GM11168 (cell line): ENCODE data around the gene PDE11A.

ENCODE experiments used
- in situ Hi-C: fragments of 300-500 bp; cut with MboI; formaldehyde crosslinking; loops from one replicate; pipeline ENCODE4 v1.12.0; 2022; ENCODE audit warnings: low sequenced_read_pairs; ENCODE audit not compliant: unreplicated experiment

PDE11A gene

DNA sequence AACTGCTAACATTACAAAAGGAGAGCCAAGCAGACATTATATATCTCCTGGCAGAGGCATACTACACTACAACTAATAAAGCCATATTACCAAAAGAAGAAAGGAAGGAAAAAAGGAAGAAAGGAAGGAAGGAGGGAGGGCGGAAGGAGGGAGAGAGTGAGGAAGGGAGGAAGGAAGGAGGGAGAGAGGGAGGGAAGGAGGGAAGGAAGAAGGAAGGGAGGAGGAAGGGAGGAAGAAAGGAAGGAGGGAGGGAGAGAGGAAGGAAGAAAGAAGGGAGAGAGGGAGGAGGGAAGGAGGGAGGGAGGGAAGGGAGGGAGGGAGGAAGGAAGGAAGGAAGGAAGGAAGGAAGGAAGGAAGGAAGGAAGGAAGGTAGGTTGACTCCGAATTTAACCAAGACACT lies 133.4 kb downstream of the PDE11A start:
- in situ Hi-C loops: no loop called here

DNA sequence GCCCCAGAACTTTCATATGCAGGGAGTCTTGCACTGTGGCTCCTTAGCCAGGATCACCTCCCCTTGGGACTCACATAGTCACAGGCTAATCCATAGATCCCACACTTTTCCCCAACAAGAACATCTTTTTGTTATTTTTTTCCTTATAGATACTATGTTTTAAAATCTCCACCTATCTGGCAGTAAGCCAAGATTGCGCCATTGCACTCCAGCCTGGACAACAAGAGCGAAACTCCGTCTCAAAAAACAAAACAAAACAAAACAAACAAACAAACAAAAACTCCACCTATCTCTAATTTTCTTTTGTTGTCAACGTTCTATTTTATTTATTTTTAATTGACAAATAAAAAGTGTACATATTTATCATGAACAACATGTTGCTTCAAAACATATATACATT lies 141.7 kb downstream of the PDE11A start:
- in situ Hi-C loops: no loop called here

DNA sequence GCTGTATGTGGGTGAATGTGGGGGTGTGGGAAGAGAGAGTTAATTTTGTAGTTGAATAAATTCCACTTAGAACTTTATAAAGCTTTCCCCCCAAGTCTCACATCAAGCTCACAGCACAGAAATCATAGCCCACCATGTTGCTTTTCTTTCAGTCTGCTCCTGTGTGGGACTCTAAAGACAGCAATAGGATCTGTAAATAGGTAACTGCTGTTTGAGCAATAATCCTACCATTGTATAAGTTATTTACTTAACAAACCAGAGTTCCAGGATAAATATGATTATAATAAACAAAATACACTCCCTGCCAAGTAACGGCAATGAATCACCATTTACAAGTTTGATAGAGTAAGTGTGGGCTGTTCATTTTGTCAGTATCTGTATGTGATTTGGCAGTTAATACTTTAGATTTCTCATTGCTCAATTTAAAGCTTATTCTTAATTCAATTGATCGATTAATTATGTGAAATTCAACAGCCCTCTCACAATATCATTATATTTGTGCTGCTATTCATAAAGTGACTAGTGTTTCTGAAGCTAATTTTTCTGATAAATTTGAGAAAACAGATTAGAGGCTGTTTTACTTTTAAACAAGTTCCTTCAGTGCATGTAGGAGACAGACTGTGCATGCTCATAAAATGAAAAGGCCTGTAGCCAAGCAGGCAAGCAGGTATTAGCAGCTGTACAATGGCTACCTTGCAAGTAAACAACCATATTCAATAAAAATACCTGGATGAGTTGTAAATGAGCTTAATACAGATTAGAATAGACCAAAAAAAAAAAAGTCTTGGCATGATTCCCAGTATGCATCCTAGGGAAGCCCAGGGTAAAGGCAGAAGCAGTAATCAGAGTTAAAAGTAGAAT lies 142.7 kb downstream of the PDE11A start:
- in situ Hi-C loops: no loop called here

DNA sequence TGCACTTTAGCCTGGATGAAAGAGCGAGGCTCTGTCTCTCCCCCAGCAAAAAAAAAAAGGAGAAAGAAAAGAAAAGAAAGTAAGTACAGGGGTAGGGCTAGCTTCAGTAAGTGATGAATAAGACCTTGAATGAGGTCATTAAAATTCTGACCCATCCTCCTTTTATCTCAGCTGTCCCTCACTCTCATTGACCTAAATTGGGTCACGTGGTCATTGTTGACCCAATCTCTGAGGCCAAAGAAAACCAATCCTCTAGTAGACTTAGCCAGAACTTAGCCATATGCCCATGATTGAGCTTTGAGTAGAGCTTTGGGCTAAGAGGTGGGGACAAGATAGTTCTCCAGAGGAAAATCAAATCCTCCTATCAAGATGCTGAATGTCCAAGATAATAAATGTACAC lies 149.3 kb downstream of the PDE11A start:
- in situ Hi-C loops: no loop called here

DNA sequence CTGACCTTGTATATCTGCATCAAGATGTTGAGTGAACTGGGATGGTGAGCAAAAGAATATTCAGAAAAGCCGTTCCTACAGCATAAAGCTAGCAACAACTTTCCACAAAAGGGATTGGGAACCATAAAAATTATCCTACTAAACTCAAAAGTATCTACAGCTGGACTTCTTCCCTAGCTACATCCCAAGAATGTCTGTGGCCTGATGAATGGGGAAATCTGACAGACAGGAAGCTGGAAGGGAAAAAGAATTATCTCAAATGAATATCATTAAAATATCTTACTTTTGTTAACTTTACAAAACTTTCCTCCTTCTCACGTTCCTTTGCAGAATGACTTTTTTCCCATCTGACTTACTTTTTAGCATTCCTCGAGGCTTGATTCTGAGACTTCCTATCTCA lies 150.9 kb downstream of the PDE11A start:
- in situ Hi-C loops: no loop called here

DNA sequence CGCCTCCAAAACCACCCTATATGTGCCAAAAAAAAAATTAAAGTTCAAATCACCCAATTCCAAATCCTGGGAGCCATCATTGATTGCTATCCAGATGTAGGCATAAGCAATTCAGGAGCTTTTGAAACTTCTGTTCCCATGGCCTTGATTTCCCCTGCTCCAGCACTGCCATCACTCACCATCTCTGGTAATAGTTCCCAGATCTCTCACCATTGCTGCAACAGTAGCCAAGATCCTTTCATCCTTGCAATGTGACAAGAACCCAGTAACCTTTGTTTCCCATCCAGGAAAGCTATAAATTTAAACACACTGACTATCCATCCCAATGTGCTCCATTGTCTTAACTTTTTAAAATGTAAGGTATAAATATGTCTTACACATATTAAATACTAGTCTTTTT lies 155.4 kb downstream of the PDE11A start:
- in situ Hi-C loops: no loop called here

DNA sequence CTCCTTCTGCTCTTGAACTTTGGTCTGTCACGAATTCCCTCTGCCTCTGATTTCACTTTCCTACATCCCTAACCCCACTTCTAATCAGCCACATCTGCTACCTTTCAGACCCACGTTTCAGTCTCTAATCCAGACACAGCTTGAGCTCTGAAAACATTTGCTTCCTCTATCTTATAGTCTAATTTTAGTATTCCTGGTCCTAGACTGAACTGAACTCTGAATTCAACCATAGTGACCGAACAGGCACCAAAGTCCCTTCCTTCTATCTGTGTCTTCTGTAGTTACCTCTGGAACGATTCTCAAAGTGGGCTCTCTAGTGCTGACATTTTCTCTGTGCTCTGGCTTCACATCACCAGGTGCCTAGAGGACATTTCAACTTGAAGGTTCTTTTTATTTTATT lies 156.2 kb downstream of the PDE11A start:
- in situ Hi-C loops: no loop called here

DNA sequence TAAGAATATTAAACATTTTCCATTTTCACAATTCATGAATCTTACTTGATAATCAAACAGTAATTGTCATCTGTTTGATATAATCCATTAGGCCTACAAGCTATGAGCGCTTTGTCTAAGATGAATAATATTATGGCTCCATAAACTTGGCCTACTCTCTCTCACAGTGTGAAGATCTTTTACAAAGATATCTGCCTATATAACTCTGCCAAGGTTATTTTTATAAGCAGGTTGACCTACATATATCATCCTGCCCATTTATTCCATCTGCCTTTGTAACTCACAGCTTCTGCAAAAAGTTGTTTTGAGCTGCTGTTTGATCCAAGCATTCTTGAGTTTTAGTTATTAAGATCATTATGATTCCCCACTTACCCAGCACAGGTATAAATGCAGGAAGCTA lies 158.3 kb downstream of the PDE11A start:
- in situ Hi-C loops: no loop called here

DNA sequence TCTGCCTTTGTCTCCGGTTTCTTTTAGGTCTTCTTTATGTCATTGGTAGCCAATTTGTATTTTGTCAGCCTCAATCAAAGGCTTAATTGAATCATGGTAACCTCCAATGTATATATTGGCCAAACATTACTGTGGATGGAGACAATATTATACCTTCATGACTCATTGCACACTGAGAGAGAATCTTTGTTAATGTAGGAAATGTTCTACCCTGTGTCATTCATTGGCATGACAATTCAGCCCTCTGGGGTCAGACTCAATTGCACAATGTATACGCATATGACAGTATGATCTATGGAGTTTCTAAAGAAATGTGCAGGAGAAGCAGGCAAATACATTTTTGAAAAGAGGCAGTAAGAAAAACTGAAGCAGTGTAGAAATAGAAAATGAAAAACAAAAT lies 162.6 kb downstream of the PDE11A start:
- in situ Hi-C loops: no loop called here

DNA sequence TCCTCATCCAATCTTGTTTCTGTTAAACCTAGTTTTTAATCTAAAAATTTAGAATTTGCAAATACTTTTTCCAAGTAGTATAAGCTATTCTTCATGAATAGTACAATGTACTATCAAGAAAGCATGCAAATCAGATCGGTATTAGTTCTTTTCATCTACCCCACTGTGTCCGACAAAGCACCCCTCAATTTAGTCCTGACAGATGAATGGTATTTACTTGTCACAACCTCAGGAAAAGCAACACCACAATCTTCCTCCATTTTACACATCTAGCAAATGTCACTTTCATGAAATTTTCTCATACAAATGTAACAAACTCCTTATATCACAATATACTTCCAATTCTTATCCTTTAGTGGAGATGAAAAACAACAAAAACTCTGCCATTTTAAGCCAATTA lies 163.8 kb downstream of the PDE11A start:
- in situ Hi-C loops: no loop called here

DNA sequence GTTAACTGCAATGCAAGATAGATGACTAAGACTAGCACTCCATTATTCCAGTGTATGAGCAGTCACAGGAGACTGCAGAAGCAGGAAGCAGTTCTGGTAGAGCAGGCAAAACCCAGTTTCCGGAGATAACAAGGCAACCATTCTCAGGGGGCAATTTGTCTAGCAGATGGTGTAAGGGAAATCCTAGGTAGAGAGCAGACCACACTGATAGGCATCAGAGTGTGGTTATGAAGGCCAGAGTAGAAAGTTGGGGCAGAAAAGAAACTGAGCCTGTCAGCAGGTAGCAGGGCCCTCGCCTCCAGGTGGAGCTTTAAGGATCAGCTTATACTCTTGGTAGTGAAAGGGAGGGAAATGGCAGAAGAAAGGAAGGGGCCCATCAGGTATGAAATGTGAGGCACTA lies 164.4 kb downstream of the PDE11A start:
- in situ Hi-C loops: no loop called here

DNA sequence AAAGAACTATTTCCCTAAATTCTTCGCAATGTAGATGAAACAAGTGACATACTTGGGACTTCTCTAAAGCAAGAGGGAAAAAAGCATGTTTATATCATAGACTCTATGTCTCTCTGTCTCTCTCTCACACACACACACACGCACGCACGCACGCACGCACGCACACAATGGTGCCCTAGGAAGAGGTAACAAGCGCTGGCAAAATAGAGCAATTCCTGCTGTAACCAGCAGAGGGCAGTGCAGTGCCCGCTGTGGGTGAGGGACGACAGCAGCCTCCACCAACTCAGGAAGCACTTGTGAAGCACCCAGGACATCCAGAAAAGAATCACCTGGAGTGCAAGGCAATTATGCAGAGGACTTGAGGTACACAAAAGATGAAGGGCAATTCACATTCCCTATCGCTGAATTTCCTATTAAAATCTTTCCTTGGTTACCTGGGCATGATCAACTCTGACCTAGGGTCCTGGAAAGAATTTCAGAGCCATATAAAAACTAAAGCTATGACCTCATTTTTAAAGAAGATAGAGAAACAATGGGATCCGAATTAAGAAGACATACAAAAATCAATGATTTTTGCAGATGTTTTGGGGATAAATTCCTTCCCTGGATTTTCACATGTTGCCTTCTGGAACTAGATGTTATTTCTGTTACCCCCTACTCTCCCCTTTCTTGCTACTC lies 166.4 kb downstream of the PDE11A start:
- in situ Hi-C loops: no loop called here

DNA sequence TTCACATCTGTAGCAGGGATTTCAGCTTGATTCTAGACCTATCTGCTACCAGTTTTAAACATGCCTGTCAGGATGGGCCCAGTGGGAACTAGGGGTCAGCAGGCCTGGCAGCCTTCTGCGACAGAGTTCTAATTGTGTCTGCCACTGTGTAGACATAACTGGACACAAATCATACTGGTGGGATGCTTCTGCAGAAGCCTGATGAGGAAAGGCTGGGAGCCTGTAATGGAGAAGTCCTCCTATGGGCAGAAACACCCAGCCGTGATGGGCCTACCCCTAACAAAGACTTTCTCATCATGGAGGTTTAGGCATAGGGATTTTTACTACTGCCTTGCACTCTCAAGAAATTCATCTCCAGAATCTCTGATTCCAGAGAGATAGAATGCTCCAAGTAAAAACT lies 166.9 kb downstream of the PDE11A start:
- in situ Hi-C loops: no loop called here

DNA sequence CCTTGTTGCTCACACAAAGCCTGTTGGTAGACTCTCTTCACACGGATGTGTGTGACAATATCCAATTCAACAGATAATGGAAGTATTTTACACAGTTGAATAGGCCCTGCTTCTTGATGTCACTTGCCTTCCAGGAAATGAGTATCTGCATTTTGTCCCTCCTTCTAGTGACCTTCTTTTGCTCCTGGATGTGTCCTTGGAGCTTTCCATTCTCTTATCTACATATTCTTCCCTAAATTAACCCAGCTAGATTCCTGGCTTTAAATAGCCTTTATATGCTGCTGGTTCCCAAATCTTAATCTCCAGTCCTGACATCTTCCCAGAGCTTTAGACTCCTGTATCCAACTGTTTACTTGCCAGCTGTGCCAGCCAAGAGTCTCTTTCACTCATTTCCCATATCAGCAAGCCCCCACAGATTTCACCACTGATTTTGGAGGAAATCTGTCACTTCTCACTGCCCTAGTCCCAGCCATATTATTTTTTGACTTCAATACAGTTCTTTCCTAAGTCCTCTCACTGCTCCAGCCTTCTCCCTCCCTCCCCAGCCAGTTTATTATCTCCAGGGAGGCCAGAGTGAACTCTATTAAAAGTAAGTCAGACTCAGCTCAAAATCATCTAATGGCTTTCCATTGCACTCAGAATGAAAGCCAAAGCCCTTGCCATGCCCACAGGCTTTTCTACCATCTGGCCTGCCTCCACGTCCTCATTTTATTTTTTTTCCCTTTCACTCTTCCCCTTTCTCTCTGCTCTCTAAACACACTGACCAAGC lies 170.0 kb downstream of the PDE11A start:
- in situ Hi-C loops: no loop called here

DNA sequence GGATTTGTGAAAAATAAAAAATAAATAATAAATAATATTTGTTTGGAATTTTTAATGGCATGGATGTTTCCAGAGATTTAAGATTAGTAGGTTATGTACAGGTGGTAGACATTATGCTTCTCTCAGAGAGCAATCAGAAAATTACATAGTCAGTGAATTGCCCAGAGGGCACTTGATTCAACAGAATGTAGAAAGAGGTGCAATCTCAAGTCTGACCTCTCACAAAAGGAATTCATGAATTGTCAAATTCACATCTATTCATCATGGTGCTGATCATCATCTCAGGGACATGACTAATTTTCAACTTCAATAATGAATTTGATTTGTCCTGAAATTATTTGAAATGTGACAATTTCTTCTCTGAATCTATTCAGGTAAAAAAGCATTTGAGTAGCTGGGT lies 172.5 kb downstream of the PDE11A start:
- in situ Hi-C loops: no loop called here

DNA sequence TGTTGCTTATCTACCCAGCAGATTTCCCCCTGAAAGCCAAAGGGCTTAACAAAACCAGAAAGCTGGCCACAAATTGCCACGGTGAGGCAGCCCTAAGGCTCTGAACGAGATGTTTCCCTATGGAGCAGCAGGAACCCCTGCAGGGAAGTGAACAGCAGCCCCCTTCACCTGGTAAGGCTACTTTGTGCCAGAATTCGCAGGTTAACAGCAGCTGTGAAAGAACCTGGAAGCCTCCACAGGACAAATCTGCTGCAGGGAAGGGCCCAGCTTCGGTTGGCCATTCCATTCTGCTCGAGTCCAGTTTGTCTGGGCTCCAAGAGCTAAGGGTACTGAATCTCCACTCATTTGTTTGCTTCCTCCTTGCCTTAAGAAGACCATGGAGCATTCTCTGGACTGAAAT lies 175.3 kb downstream of the PDE11A start:
- in situ Hi-C loops: no loop called here

DNA sequence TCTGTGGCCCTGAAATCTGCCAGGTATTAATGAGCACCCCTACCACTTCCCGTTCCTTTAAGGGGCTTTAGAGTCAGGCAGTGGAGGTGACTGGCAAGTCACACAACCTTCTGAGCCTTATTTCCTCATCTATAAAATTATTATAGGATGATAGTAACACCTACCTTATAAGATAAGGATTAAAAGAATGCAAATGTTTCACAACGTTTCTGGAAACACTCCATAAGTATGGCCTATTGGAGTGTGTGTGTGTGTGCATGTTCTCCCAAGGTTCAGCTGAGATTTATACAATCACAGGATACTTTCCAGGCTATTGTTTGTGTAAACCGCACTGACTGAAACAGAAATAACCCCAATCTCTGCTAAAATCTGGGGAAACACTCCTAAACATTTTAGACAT lies 176.0 kb downstream of the PDE11A start:
- in situ Hi-C loops: no loop called here

DNA sequence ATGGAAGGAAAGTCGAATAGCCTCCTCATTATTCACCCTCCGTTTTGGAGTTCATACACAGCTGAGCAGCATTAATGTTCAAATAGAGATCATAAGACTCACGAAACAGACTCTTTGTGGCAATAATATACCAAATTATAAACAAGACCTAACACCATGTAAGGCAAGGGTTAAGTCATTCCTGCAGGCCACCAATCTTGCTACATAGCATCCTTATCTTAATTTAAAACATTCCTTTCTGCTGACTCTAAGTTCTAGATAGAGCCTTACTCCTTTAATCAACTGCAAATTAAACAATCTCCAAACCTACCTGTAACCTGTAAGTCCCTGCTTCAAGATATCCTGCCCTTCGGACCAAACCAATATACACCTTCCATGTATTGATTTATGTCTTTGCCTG lies 178.0 kb downstream of the PDE11A start:
- in situ Hi-C loops: no loop called here

DNA sequence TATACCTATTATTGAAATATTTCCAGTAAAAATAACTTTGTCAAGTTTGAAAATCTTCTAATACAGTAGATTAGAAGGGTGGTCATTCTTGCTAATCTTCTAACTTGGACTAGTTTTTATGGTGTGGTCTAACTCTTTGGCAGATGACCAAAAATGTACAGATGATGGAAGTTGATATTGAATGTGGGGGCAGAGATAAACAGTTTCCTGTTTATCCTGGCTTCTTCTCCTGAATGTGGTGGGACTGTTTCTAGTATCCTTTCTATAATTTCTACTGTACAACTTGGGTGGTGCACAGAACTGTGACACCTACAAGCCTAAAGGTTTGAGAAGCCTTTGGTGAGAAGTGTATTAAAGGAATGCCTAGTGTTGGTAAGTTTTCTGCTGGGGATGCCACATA lies 178.7 kb downstream of the PDE11A start:
- in situ Hi-C loops: no loop called here

DNA sequence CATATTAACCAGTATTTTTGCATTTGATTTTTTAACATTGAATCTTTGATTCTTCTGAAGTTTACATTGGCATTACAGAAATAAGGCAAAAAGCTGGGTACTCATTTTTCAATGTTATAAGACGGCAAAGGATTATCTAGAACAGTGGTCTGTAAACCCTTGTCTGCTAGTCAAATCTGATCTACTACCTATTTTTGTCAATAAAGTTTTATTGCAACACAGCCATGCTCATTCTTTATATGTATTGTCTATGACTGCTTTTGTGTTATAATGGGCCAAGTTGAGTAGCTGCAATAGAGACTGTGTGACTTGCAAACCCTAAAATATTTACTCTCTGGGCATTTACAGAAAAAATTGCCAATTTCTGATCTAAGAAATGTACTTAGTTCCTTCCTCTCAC lies 181.0 kb downstream of the PDE11A start:
- in situ Hi-C loops: no loop called here

DNA sequence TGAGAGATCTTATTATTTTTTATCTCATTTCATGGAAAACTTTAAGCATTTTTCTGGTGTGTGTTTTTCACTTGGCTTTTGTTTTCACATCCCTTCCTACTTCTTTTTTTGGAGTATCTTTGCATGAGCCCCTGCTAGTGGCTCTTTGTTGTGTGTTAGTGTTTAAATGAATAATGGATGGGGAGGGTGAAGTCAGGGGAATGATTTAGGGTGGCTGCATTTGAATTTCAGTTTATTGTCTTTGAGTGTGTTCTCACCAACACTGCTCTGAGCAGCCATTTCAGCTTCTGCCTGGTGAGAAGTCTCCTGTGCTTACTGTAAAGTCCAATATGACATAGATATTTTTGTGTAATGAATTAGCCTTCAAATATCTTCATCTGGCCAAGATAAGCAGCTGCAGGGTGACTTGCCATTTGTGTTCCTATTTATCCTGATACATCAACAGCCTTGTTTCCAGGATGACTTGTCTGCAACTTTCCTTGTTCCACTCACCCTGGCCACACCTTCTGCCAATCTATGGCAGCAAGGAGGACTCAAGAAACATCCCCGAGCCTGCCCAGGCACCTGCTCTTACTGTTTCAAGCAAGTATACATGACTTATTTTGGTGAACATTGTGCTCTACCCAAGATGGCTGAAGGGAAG lies 182.6 kb downstream of the PDE11A start:
- in situ Hi-C loops: no loop called here
